SK-N-SH (cell line): ENCODE results near the gene TNFSF18. TPM values are rescaled to one million over a fixed set of nuclear protein-coding genes. Genes with fewer than 3 reads are reported as not detected.

Source experiments
- polyA plus RNA-seq, 3 experiments: library from polyadenylated mRNA; depleted of rRNA; stranded (reverse); fragments of >200 nt; gene quantifications; 2 replicates each; pipeline ENCODE4 v1.2.3, GENCODE V29; 2012

Gene TNFSF18
- polyA plus RNA-seq, 1 of the 3 experiments (the other 2 are of a cell fraction), result 1.2 TPM

Other genes with a start within 250 kb of the TNFSF18 start
- gene TNFSF4, start 156.4 kb upstream of the TNFSF18 start, polyA plus RNA-seq (2012; rRNA removed), result 25.9 and 44.6 TPM in 2 replicates